HG02588 (cell line): ENCODE data around the gene CTIF.

Experiments used
- ATAC-seq: cut with Tn5 transposase; IDR thresholded peaks from one replicate; pipeline ENCODE4 v1.9.1; 2021; ENCODE audit warnings: mild to moderate bottlenecking, moderate library complexity; ENCODE audit not compliant: unreplicated experiment

Gene CTIF

DNA sequence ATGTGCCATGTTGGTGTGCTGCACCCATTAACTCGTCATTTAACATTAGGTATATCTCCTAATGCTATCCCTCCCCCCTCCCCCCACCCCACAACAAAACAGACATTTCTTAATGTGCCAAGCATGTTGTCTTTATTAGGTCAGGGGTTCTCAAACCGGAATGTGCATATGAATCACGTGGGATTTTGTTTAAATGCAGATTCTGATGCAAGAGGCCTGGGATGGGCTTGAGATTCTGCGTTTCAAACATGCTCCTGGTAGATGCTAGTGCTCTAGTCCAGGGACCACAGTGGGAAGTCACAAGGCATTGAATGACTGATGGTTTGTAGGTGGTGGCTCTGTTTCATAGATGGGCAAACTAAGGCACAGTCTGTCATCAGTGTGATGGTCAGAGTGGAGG is 227.2 kb downstream of the CTIF start:
- no peak for ATAC-seq

DNA sequence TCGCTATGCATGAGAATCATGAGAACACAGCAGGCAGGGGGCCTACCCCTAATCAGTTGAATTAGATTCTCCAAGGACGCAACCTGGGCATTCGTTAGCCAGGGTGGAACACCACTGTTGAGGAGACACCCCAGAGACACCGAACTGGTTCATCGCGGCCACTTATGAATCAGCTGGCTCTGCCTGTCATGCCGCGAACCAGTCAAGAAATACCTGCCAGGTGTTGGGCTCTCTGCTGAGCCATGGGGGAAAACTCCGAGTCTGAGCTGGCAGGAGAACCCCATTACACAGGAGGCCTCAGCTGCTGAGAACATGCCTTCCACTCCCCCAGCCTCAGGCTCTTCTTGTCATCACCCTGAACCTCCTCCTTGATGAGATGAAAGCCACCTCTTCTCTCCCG is 227.7 kb downstream of the CTIF start:
- ATAC-seq: no peak

DNA sequence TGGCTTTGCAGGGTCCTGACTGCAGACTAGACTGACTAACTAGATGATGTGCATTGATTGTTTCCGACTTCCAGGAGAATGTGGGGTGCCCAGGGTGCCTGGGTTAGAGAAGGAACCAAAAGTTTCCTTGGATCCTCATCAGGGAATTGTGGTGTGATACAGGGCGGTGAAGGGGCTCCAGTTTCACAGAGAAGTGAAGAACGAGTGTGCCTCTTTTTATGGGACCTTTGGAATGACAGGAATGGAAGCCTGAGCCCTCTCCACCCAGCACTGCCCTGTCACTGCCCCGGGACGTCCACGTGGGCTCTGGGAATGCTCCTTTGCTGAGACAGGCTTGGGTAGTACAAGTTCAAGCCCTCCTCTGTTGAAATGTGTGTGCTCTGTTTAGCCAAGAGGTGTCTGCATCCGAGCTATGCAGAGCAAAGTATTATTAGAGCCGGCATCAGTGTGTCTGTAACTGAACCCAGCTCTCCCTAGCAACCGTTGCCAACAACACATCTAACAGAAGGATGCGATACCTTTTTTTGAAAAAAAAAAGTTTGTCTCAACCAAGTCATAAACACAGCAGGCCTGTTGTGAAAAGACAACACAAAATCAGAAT is 228.4 kb downstream of the CTIF start:
- ATAC-seq: no peak

DNA sequence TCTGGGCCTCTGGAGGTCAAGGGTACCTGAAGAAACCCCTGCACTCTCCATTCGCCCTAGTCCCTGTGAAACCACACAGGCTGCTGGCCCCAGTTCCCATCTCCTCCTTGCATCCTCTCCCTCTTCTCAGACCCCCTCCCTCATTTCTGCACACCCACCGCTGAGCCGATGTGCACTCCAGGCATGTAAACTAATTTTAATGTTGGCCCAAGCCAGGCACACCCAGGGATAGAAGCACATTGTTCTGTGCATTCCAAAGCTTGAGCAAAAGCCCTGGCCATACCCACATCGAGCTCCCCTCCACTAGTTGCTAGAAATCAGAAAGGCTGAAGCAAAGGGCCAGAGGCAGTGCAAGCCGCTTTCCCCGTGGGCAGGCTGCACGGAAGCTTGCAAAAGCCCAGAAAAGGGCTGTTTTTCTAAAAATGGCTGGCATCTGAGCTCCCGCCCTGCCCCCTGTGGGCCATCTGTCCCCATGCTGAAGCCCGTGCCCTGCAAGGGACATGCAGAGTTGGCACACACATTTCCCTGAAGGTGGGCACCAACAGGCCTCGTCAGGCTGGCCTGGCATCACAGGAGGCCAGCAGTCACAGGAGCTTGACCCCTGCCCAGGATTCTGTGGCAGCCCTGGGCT is 230.3 kb downstream of the CTIF start:
- ATAC-seq: no peak

DNA sequence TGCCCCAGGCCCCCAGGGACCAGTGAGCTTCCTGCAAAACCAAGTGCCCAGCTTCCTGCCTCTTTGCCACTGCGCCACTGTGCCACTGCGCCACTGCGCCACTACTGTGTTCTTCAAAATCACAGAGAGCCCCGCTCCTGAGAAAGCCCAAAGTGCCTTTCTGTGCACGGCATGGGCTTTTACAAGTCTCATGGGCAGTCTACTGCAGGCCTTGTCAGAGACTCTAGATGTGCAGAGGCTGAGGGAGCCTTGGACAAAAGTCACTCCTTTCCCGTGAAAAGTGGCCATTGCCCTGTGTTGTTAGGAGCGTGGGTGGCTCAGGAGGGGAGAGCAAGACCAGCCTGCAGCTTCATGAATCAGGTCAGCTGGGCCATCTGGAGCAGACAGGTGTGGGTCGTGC is 231.4 kb downstream of the CTIF start:
- no peak for ATAC-seq

DNA sequence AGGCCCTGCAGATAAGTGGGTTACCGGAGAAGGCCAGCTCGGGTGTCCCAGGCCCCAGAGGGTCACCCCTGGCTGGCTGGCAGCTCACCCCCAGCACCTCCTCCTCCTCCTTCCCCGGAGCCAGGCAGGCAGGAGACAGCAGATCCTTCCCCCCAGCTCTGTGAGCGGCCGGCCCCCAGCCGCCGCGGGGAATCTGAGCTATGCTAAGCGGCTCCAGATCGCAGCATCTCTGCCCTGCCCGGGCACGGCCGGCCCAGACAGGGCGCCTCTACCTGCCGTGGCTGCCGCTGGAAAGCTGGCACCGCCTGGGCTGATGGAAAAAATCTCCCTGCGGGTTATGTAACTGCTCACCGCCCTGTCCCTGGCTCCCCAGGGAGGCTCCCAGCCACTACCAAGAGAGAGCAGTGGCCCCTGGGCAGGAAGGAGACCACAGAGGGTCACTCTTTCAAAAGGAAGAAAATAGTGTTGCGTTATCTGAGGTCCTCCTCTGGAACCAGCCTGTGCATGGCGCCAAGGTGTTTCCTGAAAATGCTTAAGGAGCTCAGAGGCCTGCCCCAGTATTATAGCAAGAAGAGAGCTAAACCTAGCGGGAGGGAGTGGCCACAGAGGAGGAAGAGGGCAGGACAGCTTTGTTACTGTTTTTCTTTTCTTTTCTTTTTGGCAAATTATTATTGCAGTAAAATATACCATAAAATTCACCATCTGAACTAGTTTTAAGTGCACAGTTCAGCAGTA is 233.0 kb downstream of the CTIF start:
- ATAC-seq: no peak

DNA sequence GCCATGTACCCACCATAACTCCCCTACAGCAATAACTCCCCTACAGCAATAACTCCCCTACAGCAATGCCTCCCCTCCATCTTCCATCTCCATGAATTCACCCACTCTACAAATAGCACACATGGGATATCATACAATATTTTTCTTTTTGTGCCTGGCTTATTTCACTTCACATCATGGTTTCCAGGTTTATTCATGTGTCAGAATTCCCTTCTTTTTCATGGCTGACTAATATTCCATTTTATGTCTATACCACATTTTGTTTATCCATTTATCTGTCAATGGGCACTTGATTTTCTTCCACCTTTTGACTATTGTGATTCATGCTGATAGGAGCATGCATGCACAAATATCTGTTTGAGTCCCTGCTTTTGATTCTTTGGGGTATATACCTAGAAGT is 233.6 kb downstream of the CTIF start:
- ATAC-seq: no peak

DNA sequence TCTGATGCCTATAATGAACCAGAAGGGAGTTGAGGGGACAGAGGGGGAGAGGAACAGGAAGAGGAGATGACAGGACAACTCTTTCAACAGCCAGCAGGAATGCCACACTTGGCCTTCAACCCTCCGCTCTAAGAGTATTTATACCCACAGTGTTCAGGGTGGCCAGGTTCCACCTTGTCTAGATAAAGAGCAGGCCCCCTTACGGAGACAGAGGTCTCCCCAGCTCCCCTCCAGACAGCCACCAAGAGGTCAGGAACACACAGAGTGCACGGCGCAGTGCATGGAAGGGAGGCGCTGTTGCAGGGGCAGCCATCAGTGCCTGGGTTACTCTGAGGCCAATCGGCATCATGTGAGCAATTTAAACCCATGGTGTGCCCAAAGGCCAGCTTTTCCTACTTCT is 235.0 kb downstream of the CTIF start:
- ATAC-seq: no peak

DNA sequence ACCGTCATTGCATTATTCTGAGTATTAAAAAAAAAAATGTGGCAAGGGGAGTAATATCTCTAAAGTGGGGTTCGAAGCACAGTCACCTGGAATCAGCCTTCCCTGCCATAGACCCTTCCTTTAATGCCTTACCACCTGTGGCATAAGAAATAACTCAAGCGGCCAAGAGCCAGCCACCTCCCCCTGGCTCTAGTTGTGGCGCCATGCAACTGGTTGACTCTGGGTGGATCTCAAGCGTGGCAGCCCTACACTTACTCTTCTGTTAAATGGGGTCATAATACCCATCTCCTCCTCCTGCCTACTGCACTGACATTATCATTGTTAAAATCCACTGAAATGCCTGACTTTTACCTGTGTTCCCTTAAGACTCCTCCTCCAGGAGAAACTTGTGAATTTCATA is 236.1 kb downstream of the CTIF start:
- no peak for ATAC-seq

DNA sequence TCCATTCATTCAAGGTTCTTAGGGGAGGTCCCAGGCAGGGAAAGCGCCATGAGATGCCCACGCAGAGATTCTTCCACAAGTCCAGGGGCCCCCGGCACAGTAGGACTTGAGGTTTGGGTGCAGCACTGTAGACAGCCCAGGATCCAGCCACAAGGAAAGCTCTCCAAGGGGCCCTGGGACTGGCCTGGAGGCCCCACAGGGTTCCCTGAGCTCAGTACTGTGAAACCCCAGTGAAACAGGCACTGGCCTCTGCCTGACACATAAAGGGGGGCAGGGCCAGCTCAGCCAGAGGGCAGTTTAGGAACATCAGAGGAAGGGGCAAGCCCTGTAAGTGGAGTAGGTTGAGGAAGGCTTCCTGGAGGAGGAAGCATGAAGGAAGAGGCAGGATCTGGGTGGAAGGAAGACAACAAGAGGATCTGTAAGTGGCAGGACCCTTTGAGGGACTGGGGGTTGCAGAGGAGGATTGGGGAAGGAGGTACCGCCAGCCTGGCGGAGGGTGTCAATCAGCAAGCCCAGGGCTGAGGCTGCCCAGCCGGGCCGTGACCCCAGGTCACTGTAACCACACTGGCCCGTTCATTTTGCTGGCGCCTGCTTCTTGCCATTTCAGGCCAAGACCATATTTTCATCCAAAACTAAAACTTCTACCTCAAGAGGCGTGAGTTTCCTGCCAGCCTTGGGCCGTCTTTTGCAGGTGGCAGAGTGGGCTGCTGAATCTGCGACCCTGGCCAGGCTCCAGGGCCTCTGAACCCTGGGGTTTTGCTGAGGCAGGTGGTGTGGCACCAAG is 236.7 kb downstream of the CTIF start:
- no peak for ATAC-seq

DNA sequence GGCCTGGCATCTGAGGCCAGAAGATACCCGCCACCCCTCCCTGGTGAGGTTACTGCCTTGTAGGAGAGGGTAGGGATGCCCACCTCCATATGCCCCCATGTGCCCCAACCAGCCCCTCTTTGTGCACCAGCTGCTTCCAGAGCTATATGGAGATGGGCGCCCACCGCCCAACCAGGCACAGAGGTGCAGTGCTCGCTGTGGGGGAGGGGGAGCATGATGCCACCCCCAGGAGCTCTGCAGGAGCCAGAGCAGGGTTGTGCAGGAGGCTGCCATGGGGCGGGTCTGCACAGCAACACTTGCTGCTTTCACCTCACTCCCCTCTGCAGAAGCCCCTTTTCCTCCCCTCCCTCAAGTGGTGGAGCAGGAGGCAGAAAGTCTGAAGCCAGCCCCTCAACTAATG is 237.3 kb downstream of the CTIF start:
- no peak for ATAC-seq

DNA sequence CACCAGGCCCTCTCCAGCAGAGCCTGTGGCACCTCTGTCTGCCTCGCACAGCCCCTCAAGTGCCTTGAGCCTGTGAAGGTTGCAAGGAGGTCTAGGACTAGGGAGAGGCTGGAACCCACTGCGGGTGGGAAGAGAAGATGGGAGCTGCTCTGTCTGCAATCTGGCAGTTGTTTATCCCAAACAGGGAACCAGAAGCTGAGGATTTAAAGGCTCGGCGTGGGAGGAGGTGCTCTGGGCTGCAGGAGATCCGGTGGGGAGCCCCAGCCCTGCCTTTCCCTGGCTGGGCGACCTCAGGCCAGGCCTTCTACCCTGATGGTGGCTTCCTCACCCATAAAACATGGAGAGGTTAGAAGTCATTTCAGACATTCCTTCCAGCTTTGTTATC is 237.8 kb downstream of the CTIF start:
- no peak for ATAC-seq

DNA sequence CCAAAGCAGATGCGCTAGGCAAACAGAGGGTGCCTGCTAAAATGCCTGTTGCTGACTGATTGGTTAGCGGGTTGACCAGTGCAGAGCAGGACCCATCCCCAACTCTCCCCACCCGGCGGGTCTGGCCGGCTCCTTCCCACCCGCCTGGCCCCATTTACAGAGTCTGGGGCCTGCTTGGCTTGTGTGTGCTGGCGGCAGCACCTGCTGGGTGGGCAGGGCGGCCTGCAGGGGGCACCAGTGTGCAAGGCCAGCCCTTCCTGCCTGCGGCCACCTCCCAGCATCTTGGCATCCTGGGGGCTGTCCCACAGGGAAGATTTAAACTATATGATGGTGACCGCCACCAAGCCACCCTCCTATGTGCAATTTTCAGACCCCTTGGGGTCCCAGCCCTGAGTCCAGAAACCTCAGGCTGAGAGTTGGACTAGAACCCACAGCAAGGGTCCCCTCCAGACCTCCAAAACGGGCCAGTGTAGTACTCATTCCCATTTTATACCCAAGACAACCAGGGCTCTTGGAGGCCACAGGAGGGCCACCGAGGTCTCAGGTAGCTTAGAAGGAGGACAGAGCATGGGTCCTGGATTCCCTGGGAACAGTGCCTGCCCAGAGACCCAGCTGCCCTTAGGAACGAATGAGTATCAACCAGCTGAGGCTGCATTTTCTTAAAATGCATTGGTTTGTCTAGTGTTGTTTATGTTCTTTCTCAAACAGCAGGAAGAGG is 238.4 kb downstream of the CTIF start:
- ATAC-seq: peak; percentile 61

DNA sequence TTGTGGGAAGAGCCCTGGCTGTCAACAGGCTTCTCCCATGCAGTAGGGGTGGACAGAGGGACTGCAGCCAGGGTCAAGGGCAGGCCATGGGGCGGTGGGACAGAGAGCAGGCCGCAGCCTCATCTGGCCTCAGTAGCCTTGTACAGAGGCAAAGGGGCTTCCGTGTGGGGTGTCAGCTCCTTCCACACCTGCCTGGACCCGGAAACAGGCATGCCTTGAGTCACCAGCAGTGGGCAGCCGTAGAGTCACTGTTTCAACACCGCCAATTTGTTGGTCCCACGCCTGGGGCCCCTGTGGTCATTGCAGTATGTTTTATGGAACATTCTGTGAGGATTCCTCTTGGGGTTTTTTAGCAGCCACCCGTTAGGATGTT is 238.9 kb downstream of the CTIF start:
- ATAC-seq: no peak

DNA sequence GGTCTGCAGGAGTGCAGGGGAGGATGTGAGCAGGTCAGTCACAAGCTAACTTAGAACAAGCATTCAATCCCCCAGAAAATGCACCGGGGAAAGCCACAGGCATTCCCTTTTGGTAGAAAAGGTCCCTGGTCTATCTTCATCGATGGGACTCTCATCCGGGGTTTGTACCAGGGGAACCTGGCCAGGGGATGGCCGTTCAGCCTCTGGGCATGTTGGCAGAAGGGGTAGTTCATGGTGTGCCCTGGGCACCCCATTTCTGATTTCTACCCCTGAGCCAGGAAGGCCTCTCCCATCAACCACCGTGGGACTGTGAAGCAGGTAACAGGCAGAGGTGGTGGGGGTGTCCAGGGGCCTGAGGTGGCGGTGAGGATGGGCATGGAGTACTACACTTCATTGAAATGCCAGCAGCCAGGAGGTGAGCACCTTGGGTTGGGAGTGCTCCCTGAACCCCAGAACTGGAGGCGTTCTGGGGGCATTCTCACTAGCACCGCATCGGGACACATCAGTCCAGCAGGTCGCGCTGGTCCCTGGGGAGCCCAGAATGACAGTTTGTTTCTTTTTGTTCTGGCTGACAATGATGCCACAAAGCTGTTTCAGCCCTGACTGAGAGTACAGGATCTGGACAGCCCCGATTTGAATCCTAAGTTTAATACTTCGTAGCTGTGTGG is 239.6 kb downstream of the CTIF start:
- no peak for ATAC-seq

DNA sequence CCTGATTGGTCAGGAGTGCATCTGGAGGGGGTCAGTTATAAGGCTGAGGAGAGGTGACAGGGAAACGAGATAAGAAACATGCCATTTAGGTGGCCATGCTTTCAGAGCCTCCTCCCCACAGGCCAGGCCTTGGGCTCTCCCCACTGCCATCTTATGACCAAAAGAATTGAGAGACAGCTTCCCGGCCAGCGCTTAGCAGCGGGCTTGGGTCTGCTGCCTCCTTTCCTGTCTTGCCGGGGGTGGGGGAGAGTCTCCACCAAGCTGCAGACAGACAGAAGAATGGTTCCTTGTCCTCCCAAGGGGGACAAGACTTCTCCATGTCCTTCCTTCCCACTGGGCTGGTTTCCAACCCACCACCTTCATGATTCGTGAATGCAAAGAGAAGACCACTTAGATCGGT is 240.6 kb downstream of the CTIF start:
- no peak for ATAC-seq

DNA sequence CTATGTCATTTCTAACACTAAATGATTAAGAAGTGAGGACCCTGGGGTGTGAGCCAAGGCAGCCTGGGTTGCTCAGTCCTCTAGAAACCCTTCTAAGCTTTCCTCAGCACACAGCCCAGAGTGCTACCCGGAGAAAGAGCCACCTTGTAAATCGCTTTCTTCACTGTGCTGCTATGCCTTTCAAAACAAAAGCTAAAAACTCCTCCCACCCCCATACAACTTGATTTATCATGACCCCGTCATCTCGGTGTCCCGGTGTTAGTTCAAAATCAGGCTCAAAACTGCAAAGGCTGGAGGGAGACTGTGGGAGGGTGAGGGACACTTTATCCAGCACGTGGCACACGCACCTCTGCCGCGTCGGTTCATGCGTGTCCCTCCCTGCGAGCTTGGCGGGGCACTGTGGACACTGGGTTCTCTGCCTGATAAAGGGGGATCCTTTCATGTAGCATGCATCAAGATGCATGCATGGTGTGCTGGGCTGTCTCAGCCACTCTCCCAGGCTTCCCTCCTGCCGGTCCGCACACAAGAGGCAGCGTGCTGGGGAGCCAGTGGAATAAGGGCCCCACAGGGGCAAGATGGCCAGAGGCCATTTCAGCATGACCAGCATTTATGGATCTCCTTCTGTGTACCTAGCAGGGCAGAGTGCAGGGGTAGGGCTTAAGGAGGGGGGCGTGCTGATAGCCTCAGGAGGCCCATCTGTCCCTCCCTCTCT is 241.5 kb downstream of the CTIF start:
- ATAC-seq: no peak

DNA sequence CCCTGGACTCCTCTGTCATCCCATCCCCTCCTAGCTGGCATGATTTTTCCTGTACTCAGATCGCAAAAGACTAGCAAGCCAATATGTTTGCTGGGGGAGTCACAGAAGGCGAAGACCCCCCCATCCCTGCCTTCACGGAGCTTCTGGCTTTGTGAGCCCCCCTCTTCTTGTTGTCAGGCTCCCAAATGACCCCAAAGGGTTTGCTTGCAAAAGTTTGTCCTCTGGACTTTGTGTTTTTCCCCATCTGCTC is 242.0 kb downstream of the CTIF start:
- no peak for ATAC-seq

DNA sequence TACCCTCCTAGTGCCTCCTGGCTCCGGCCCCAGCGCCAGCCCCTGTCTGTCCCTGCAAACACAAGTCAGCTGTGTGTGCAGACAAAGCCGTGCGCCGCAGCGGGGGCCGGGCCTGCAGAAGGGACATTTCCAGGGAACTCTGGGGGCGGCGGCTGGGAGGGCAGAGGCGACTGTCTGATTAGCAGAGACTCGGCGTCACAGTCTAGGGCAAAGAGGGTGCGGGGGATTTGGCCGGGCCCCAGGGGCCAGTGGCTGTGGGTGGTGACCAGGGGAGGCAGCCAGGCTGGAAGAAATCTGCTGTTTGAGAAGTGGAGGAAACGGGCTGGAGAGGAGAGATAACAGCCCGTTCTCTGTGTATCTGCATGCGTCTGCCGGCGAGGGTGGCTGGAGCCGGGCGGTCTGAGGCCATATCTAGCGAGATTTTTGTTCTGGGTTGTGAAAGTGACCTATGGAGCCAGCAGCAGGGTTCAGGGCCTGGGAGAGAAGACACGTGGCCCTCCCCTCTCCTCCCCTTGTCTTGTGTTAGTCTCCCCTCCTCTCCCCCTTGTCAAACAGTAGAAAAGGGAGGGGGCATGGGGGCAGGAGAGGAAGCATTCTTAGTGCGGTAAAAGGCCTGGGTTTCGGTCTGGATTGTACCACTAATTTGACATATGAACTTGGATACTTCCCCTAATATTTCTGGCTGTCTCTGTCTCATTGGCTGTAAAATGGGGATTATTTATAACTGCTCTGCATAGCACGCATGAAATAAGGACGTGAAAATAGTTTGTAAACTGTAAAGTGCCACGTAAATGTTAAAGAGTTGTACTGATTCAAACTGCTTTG is 242.5 kb downstream of the CTIF start:
- ATAC-seq: no peak

DNA sequence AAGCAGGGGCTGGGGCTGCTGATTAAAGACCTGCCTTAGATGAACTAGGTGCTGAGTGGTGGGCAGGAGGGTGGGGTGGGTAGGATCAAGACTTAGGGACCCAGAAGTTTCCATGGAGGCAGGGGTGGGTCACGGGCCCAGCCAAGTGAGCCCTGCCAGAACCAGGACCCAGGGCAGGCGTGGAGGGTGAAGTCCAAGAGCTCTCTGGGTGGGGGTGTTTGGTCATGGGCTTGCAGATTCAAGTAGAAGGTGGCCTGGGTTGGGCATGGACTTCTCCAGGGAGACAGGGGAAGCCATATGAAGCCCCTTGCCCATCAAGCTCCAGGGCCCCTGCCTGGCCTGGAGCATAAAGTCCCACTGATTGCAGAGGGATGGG is 243.1 kb downstream of the CTIF start:
- no peak for ATAC-seq
